HCT116 (cell line): ENCODE data around the gene USP9X. TPM values are rescaled to one million over a fixed set of nuclear protein-coding genes. Genes with fewer than 3 reads are reported as not detected.

ENCODE experiments used
- ATAC-seq: fragments of 200-7000 bp; cut with Tn5 transposase; 2 replicates; pipeline ENCODE4 v1.9.1; 2020; ENCODE audit warnings: mild to moderate bottlenecking, moderate library complexity
- BruUV-seq: library from RNA; stranded (reverse); fragments of 400-500 nt; replicated peaks from 2 replicates; lab custom pipeline; 2021; lab: Mats Ljungman, UMichigan
- CTCF ChIA-PET: fragments of 300-600 bp; sonication (Branson Sonifier 250); formaldehyde crosslinking; loops from one replicate; lab custom pipeline; 2021; ENCODE audit warnings: antibody characterized with exemption; lab: Charles Lee
- POLR2A ChIA-PET: fragments of 300-600, 350-600 bp; sonication (Branson Sonifier 250); formaldehyde crosslinking; loops from one replicate; lab custom pipeline; 2021; ENCODE audit warnings: antibody characterized with exemption; lab: Charles Lee
- RAD21 ChIA-PET, 2 experiments: fragments of 300-600 bp; sonication (Branson Sonifier 250); formaldehyde crosslinking; loops; one replicate each; lab custom pipeline; 2023; ENCODE audit warnings: low total read pairs in 2 of 2; ENCODE audit not compliant: uncharacterized antibody in 2 of 2, unreplicated experiment in 2 of 2, low non-redundant PET in 1 of 2; lab: Charles Lee
- DNase-seq: peaks from one replicate; pipeline ENCODE4 v3.0.0-alpha.2; 2010; ENCODE audit warnings: low read depth, low spot score
- H2AFZ ChIP-seq: fragments of 200-600 bp; shearing (Covaris generic), sonication (generic); 2 replicates; pipeline ENCODE4 v1.6.1; 2017; ENCODE audit warnings: low read depth, mixed run types, mixed read lengths, antibody characterized with exemption, low read length; ENCODE audit not compliant: poor library complexity, severe bottlenecking
- H3K27ac ChIP-seq: 2 replicates; pipeline ENCODE4 v1.5.1; 2012; ENCODE audit warnings: low read depth, low read length
- H3K27me3 ChIP-seq: fragments of 200-600 bp; sonication (generic); 2 replicates; pipeline ENCODE4 v1.6.1; 2016; ENCODE audit warnings: mixed run types, low read length, mixed read lengths; ENCODE audit not compliant: insufficient read depth
- H3K36me3 ChIP-seq, 2 experiments: fragments of 200-500 bp in 1 of 2; fragments of 200-600 bp in 1 of 2; sonication (Bioruptor generic) in 1 of 2; sonication (generic) in 1 of 2; 2 replicates each; pipeline versions ENCODE4 v1.5.1 to v1.6.1; 2014 to 2016; ENCODE audit warnings: low read length in 2 of 2, inconsistent platforms in 1 of 2, mixed read lengths in 1 of 2, mixed run types in 1 of 2; ENCODE audit not compliant: insufficient read depth in 2 of 2, control insufficient read depth in 1 of 2
- H3K4me1 ChIP-seq, 2 experiments: fragments of 200-600 bp in 1 of 2; sonication (generic) in 1 of 2; 2 replicates each; pipeline versions ENCODE4 v1.5.1 to v1.6.1; 2012 to 2017; ENCODE audit warnings: low read length in 2 of 2, inconsistent platforms in 1 of 2, mild to moderate bottlenecking in 1 of 2, mixed read lengths in 1 of 2, mixed run types in 1 of 2, moderate library complexity in 1 of 2; ENCODE audit not compliant: insufficient read depth in 2 of 2, control insufficient read depth in 1 of 2
- H3K4me2 ChIP-seq: fragments of 200-600 bp; sonication (generic); 2 replicates; pipeline ENCODE4 v1.6.1; 2017; ENCODE audit warnings: mixed run types, low read length, mixed read lengths
- H3K4me3 ChIP-seq, 2 experiments: fragments of 200-600 bp in 1 of 2; sonication (generic) in 1 of 2; replicated peaks in 1 of 2; 2 replicates each; pipeline ENCODE4 v1.5.1; 2011 to 2016; ENCODE audit warnings: low read length in 2 of 2, control low read depth in 1 of 2, low read depth in 1 of 2, mild to moderate bottlenecking in 1 of 2, mixed read lengths in 1 of 2, mixed run types in 1 of 2
- H3K79me2 ChIP-seq: fragments of 200-600 bp; sonication (generic); 2 replicates; pipeline ENCODE4 v1.6.1; 2017; ENCODE audit warnings: mild to moderate bottlenecking, mixed run types, low read length, moderate library complexity, mixed read lengths; ENCODE audit not compliant: insufficient read depth
- H3K9ac ChIP-seq: fragments of 200-600 bp; sonication (generic); 2 replicates; pipeline ENCODE4 v1.6.1; 2016; ENCODE audit warnings: low read length, mixed read lengths
- H3K9me2 ChIP-seq: fragments of 200-600 bp; sonication (generic), shearing (Covaris generic); 2 replicates; pipeline ENCODE4 v1.6.1; 2017; ENCODE audit warnings: mixed run types, mild to moderate bottlenecking, moderate library complexity; ENCODE audit not compliant: insufficient read depth
- H3K9me3 ChIP-seq, 2 experiments: fragments of 200-500 bp in 1 of 2; fragments of 200-600 bp in 1 of 2; sonication (Bioruptor generic) in 1 of 2; sonication (generic) in 1 of 2; 2 replicates each; pipeline ENCODE4 v1.6.1; 2014 to 2017; ENCODE audit warnings: low read length in 2 of 2, mixed read lengths in 2 of 2, inconsistent platforms in 1 of 2, low read depth in 1 of 2, mild to moderate bottlenecking in 1 of 2, mixed run types in 1 of 2, moderate library complexity in 1 of 2; ENCODE audit not compliant: control insufficient read depth in 1 of 2, insufficient read depth in 1 of 2
- H4K20me1 ChIP-seq: fragments of 200-600 bp; sonication (generic), shearing (Covaris generic); 2 replicates; pipeline ENCODE4 v1.6.1; 2017; ENCODE audit warnings: mixed run types, mild to moderate bottlenecking, moderate library complexity; ENCODE audit not compliant: insufficient read depth
- CBX3 ChIP-seq: IDR thresholded peaks from 2 replicates; pipeline ENCODE4 v1.6.1; 2012; ENCODE audit warnings: low read depth
- CEBPB ChIP-seq: IDR thresholded peaks from 2 replicates; pipeline ENCODE4 v1.6.1; 2012; ENCODE audit warnings: low read depth
- EGR1 ChIP-seq: IDR thresholded peaks from 2 replicates; pipeline ENCODE4 v1.6.1; 2012; ENCODE audit warnings: low read depth
- ELF1 ChIP-seq: IDR thresholded peaks from 2 replicates; pipeline ENCODE4 v1.6.1; 2012; ENCODE audit warnings: low read depth, borderline replicate concordance
- EZH2 ChIP-seq: fragments of 200-600 bp; sonication (generic); IDR thresholded peaks from 2 replicates; pipeline ENCODE4 v1.6.1; 2017; ENCODE audit warnings: antibody characterized with exemption, mixed run types
- EZH2phosphoT487 ChIP-seq: fragments of 200-600 bp; IDR thresholded peaks from 2 replicates; pipeline ENCODE4 v1.6.1; 2018; ENCODE audit warnings: antibody characterized with exemption, borderline replicate concordance
- FOSL1 ChIP-seq: IDR thresholded peaks from 2 replicates; pipeline ENCODE4 v1.6.1; 2012; ENCODE audit warnings: low read depth
- POLR2A ChIP-seq: IDR thresholded peaks from 2 replicates; pipeline ENCODE4 v1.7.0; 2011; ENCODE audit warnings: borderline replicate concordance; ENCODE audit not compliant: insufficient read depth, insufficient read length; ENCODE audit errors: extremely low read depth
- SIN3A ChIP-seq: IDR thresholded peaks from 2 replicates; pipeline ENCODE4 v1.6.1; 2012; ENCODE audit warnings: low read depth
- SP1 ChIP-seq: IDR thresholded peaks from 2 replicates; pipeline ENCODE4 v1.6.1; 2012; ENCODE audit warnings: low read depth
- SRF ChIP-seq: IDR thresholded peaks from 2 replicates; pipeline ENCODE4 v1.6.1; 2012; ENCODE audit warnings: low read depth
- TCF7L2 ChIP-seq: IDR thresholded peaks from 2 replicates; pipeline ENCODE4 v1.7.0; 2011; ENCODE audit warnings: borderline replicate concordance, inconsistent platforms; ENCODE audit not compliant: insufficient read depth, insufficient read length; ENCODE audit errors: extremely low read depth
- YY1 ChIP-seq: IDR thresholded peaks from 2 replicates; pipeline ENCODE4 v1.6.1; 2011; ENCODE audit warnings: low read length, low read depth, moderate library complexity, mild to moderate bottlenecking; ENCODE audit not compliant: insufficient replicate concordance; ENCODE audit errors: extremely low read depth
- ZFX ChIP-seq: fragments of 450-650 bp; IDR thresholded peaks from 2 replicates; pipeline ENCODE4 v1.6.1; 2017
- ZNF274 ChIP-seq: fragments of 200-500 bp; sonication (Bioruptor generic); IDR thresholded peaks from 2 replicates; pipeline ENCODE4 v1.6.1; 2014; ENCODE audit warnings: mild to moderate bottlenecking, low read depth, low read length, inconsistent platforms
- intact Hi-C: fragments of 100-400 bp; cut with micrococcal nuclease; formaldehyde crosslinking; loops from 2 replicates; pipeline ENCODE4 v1.10.0; 2022
- total RNA-seq: library from RNA; stranded (reverse); gene quantifications from one replicate; pipeline ENCODE4 v1.2.1, GENCODE V29; 2021; ENCODE audit not compliant: unreplicated experiment
- TF ChIP-seq, protein P1 (sequence below): IDR thresholded peaks from 2 replicates; pipeline ENCODE4 v1.6.1; 2011; ENCODE audit warnings: mild to moderate bottlenecking, low read length, moderate library complexity; ENCODE audit not compliant: insufficient replicate concordance; ENCODE audit errors: extremely low read depth
- TF ChIP-seq, protein P2 (sequence below), 3 experiments: fragments of 200-600 bp in 1 of 3; sonication (generic) in 1 of 3; IDR thresholded peaks in 2 of 3; conservative IDR thresholded peaks in 1 of 3; 2 replicates each; pipeline ENCODE4 v1.5.1; 2012 to 2017; ENCODE audit warnings: low read depth in 2 of 3, low read length in 2 of 3, antibody characterized with exemption in 1 of 3, borderline replicate concordance in 1 of 3, control low read depth in 1 of 3, mild to moderate bottlenecking in 1 of 3, mixed read lengths in 1 of 3, mixed run types in 1 of 3, moderate library complexity in 1 of 3; ENCODE audit not compliant: insufficient read depth in 1 of 3
- TF ChIP-seq, protein P3 (sequence below): IDR thresholded peaks from 2 replicates; pipeline ENCODE4 v1.6.1; 2012
- TF ChIP-seq, protein P4 (sequence below): IDR thresholded peaks from 2 replicates; pipeline ENCODE4 v1.6.1; 2012
- TF ChIP-seq, protein P5 (sequence below): IDR thresholded peaks from 2 replicates; pipeline ENCODE4 v1.6.1; 2012; ENCODE audit warnings: low read depth

Gene USP9X
- total RNA-seq, 1 experiment from 2014 or later: 52.4 TPM

DNA sequence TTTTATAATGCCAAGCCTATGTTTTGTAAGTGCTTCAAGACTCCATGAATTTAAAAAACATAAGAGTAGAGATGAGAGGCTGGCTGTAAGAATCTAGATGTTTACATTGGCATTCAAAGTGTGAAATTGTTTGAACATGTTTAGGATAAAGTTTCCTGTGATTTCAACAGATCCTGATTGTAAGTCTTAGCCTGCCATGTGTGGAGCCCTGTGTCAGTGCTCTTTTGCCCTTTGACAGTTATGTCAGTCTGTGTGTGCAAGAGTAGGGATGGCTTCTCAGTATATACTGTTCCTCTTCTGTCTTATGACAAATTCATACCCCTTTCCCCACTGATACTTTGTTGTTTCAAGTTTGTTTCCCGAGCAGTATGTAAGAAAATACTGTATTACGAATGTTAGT is 68.2 kb downstream of the USP9X start:
- ATAC-seq: no peak
- intact Hi-C loops: no loop called here
- CTCF ChIA-PET: no interaction called here
- H3K36me3 ChIP-seq: peaks cover 0 to 9% of the 10 kb centered on the region in 2 experiments; a peak in 2 of 4 replicates
- POLR2A ChIA-PET: no interaction called here
- RAD21 ChIA-PET: no interaction called here
- no peak overlapping the region for H3K9ac ChIP-seq
- H4K20me1 ChIP-seq: no peaks in the 10 kb centered on the region
- no peak for DNase-seq
- no peaks in the 10 kb centered on the region for H3K9me2 ChIP-seq
- BruUV-seq: no TSS peak
- no peaks in the 10 kb centered on the region for H3K27me3 ChIP-seq
- no peak for TF ChIP-seq SIN3A
- TF ChIP-seq ZFX: no peak
- no peak for TF ChIP-seq YY1
- TF ChIP-seq, protein P1, sequence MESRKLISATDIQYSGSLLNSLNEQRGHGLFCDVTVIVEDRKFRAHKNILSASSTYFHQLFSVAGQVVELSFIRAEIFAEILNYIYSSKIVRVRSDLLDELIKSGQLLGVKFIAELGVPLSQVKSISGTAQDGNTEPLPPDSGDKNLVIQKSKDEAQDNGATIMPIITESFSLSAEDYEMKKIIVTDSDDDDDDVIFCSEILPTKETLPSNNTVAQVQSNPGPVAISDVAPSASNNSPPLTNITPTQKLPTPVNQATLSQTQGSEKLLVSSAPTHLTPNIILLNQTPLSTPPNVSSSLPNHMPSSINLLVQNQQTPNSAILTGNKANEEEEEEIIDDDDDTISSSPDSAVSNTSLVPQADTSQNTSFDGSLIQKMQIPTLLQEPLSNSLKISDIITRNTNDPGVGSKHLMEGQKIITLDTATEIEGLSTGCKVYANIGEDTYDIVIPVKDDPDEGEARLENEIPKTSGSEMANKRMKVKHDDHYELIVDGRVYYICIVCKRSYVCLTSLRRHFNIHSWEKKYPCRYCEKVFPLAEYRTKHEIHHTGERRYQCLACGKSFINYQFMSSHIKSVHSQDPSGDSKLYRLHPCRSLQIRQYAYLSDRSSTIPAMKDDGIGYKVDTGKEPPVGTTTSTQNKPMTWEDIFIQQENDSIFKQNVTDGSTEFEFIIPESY: no peak
- no peak for TF ChIP-seq EZH2phosphoT487
- TF ChIP-seq, protein P2, sequence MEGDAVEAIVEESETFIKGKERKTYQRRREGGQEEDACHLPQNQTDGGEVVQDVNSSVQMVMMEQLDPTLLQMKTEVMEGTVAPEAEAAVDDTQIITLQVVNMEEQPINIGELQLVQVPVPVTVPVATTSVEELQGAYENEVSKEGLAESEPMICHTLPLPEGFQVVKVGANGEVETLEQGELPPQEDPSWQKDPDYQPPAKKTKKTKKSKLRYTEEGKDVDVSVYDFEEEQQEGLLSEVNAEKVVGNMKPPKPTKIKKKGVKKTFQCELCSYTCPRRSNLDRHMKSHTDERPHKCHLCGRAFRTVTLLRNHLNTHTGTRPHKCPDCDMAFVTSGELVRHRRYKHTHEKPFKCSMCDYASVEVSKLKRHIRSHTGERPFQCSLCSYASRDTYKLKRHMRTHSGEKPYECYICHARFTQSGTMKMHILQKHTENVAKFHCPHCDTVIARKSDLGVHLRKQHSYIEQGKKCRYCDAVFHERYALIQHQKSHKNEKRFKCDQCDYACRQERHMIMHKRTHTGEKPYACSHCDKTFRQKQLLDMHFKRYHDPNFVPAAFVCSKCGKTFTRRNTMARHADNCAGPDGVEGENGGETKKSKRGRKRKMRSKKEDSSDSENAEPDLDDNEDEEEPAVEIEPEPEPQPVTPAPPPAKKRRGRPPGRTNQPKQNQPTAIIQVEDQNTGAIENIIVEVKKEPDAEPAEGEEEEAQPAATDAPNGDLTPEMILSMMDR (IDR thresholded peaks at IDR 0.05 in 2 of 3, conservative IDR thresholded peaks at IDR 0.05 in 1 of 3; ENCODE audit: borderline replicate concordance in 1 of 3, insufficient read depth in 1 of 3, low read depth in 2 of 3, low read length in 2 of 3): no peak
- TF ChIP-seq, protein P3, sequence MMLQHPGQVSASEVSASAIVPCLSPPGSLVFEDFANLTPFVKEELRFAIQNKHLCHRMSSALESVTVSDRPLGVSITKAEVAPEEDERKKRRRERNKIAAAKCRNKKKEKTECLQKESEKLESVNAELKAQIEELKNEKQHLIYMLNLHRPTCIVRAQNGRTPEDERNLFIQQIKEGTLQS: no peak
- no peak for TF ChIP-seq EZH2
- no peak for TF ChIP-seq ELF1
- TF ChIP-seq ZNF274: no peak
- TF ChIP-seq, protein P4, sequence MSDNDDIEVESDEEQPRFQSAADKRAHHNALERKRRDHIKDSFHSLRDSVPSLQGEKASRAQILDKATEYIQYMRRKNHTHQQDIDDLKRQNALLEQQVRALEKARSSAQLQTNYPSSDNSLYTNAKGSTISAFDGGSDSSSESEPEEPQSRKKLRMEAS: no peak
- no peak for TF ChIP-seq EGR1
- no peak for TF ChIP-seq SP1
- no peak for TF ChIP-seq CBX3
- no peak for TF ChIP-seq TCF7L2
- no peak for TF ChIP-seq POLR2A
- TF ChIP-seq FOSL1: no peak
- no peak for TF ChIP-seq SRF
- no peak for TF ChIP-seq CEBPB
- TF ChIP-seq, protein P5, sequence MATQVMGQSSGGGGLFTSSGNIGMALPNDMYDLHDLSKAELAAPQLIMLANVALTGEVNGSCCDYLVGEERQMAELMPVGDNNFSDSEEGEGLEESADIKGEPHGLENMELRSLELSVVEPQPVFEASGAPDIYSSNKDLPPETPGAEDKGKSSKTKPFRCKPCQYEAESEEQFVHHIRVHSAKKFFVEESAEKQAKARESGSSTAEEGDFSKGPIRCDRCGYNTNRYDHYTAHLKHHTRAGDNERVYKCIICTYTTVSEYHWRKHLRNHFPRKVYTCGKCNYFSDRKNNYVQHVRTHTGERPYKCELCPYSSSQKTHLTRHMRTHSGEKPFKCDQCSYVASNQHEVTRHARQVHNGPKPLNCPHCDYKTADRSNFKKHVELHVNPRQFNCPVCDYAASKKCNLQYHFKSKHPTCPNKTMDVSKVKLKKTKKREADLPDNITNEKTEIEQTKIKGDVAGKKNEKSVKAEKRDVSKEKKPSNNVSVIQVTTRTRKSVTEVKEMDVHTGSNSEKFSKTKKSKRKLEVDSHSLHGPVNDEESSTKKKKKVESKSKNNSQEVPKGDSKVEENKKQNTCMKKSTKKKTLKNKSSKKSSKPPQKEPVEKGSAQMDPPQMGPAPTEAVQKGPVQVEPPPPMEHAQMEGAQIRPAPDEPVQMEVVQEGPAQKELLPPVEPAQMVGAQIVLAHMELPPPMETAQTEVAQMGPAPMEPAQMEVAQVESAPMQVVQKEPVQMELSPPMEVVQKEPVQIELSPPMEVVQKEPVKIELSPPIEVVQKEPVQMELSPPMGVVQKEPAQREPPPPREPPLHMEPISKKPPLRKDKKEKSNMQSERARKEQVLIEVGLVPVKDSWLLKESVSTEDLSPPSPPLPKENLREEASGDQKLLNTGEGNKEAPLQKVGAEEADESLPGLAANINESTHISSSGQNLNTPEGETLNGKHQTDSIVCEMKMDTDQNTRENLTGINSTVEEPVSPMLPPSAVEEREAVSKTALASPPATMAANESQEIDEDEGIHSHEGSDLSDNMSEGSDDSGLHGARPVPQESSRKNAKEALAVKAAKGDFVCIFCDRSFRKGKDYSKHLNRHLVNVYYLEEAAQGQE: no peak
- no peaks in the 10 kb centered on the region for H3K9me3 ChIP-seq
- no peak overlapping the region for H3K27ac ChIP-seq
- H2AFZ ChIP-seq: no peak overlapping the region
- no peaks in the 10 kb centered on the region for H3K79me2 ChIP-seq
- H3K4me2 ChIP-seq: no peak overlapping the region
- H3K4me3 ChIP-seq: no peak overlapping the region
- H3K4me1 ChIP-seq: peaks cover 3 to 4% of the 10 kb centered on the region in 2 experiments; a peak in 3 of 4 replicates
